ENCODE measurements around the gene ZNF224.

The ZNF224 gene

GRCh38 chr19:44076325-44076724, 17.8 kb upstream of the ZNF224 start:
- no peak overlapping the region for H2AFZ ChIP-seq (ENCODE audit: low read depth, low read length)
- H3K4me1 ChIP-seq (ENCODE audit: insufficient read depth, low read length): peaks cover 25% of the 10 kb centered on the region
- no peaks in the 10 kb centered on the region for H4K20me1 ChIP-seq (ENCODE audit: insufficient read depth, low read length)
- TF ChIP-seq CTCF (IDR thresholded peaks at IDR 0.05; ENCODE audit: borderline replicate concordance, extremely low read depth, low read length, poor library complexity, severe bottlenecking) (no peak), EZH2 (IDR thresholded peaks at IDR 0.05; ENCODE audit: borderline replicate concordance, low read depth, low read length, severe bottlenecking) (no peak)
- no peak for DNase-seq
- peaks cover 36% of the 10 kb centered on the region for H3K36me3 ChIP-seq (ENCODE audit: insufficient read depth, low read length)
- H3K9me3 ChIP-seq (ENCODE audit: insufficient read depth, low read length, severe bottlenecking): no peaks in the 10 kb centered on the region
- H3K27me3 ChIP-seq (ENCODE audit: insufficient read depth, low read length, poor library complexity): no peaks in the 10 kb centered on the region
- H3K79me2 ChIP-seq (ENCODE audit: insufficient read depth, low read length): peaks cover 26% of the 10 kb centered on the region
- no peak overlapping the region for H3K9ac ChIP-seq (ENCODE audit: low read depth, low read length)
- H3K4me2 ChIP-seq (ENCODE audit: insufficient read depth, low read length): no peak overlapping the region
- ATAC-seq (ENCODE audit: insufficient read depth, low read depth): no peak
- H3K27ac ChIP-seq (ENCODE audit: low read length): no peak overlapping the region
- H3K4me3 ChIP-seq (ENCODE audit: low read depth in 1 of 2, low read length in 2 of 2): no peak overlapping the region

GRCh38 chr19:44092108-44092507, 2.1 kb upstream of the ZNF224 start:
- peaks cover 24% of the 10 kb centered on the region for H3K4me1 ChIP-seq (ENCODE audit: insufficient read depth, low read length)
- no peak overlapping the region for H3K9ac ChIP-seq (ENCODE audit: low read depth, low read length)
- no peaks in the 10 kb centered on the region for H3K27me3 ChIP-seq (ENCODE audit: insufficient read depth, low read length, poor library complexity)
- no peaks in the 10 kb centered on the region for H3K9me3 ChIP-seq (ENCODE audit: insufficient read depth, low read length, severe bottlenecking)
- peaks cover 13% of the 10 kb centered on the region for H3K36me3 ChIP-seq (ENCODE audit: insufficient read depth, low read length)
- ATAC-seq (ENCODE audit: insufficient read depth, low read depth) (no peak), DNase-seq (no peak)
- no peak overlapping the region for H2AFZ ChIP-seq (ENCODE audit: low read depth, low read length)
- TF ChIP-seq EZH2 (IDR thresholded peaks at IDR 0.05; ENCODE audit: borderline replicate concordance, low read depth, low read length, severe bottlenecking): no peak
- TF ChIP-seq CTCF (IDR thresholded peaks at IDR 0.05; ENCODE audit: borderline replicate concordance, extremely low read depth, low read length, poor library complexity, severe bottlenecking): no peak
- H4K20me1 ChIP-seq (ENCODE audit: insufficient read depth, low read length): no peaks in the 10 kb centered on the region
- H3K27ac ChIP-seq (ENCODE audit: low read length): no peak overlapping the region
- H3K79me2 ChIP-seq (ENCODE audit: insufficient read depth, low read length): peaks cover 29% of the 10 kb centered on the region
- H3K4me3 ChIP-seq (ENCODE audit: low read depth in 1 of 2, low read length in 2 of 2): no peak overlapping the region
- H3K4me2 ChIP-seq (ENCODE audit: insufficient read depth, low read length): no peak overlapping the region

- DNase-seq (no peak), ATAC-seq (ENCODE audit: insufficient read depth, low read depth) (no peak)
- H3K36me3 ChIP-seq (ENCODE audit: insufficient read depth, low read length): peaks cover 58% of the 10 kb centered on the region
- H3K27ac ChIP-seq (ENCODE audit: low read length): no peak overlapping the region
- no peak overlapping the region for H3K4me2 ChIP-seq (ENCODE audit: insufficient read depth, low read length)
- TF ChIP-seq CTCF (IDR thresholded peaks at IDR 0.05; ENCODE audit: borderline replicate concordance, extremely low read depth, low read length, poor library complexity, severe bottlenecking) (no peak), EZH2 (IDR thresholded peaks at IDR 0.05; ENCODE audit: borderline replicate concordance, low read depth, low read length, severe bottlenecking) (no peak)
- H3K4me3 ChIP-seq (ENCODE audit: low read depth in 1 of 2, low read length in 2 of 2): no peak overlapping the region
- no peaks in the 10 kb centered on the region for H4K20me1 ChIP-seq (ENCODE audit: insufficient read depth, low read length)
- H3K4me1 ChIP-seq (ENCODE audit: insufficient read depth, low read length): peaks cover 13% of the 10 kb centered on the region
- H2AFZ ChIP-seq (ENCODE audit: low read depth, low read length): no peak overlapping the region
- no peaks in the 10 kb centered on the region for H3K27me3 ChIP-seq (ENCODE audit: insufficient read depth, low read length, poor library complexity)
- no peaks in the 10 kb centered on the region; the same call in 1 of the 2 replicates for H3K79me2 ChIP-seq (ENCODE audit: insufficient read depth, low read length)
- H3K9ac ChIP-seq (ENCODE audit: low read depth, low read length): no peak overlapping the region
- H3K9me3 ChIP-seq (ENCODE audit: insufficient read depth, low read length, severe bottlenecking): peaks cover 21% of the 10 kb centered on the region
Measured at GRCh38 chr19:44107751-44108150, 13.6 kb downstream of the ZNF224 start.

- Histone ChIP-seq H3K9ac (ENCODE audit: low read depth, low read length) (no peak overlapping the region), H2AFZ (ENCODE audit: low read depth, low read length) (no peak overlapping the region), H3K27me3 (ENCODE audit: insufficient read depth, low read length, poor library complexity) (no peaks in the 10 kb centered on the region), H3K9me3 (ENCODE audit: insufficient read depth, low read length, severe bottlenecking) (peaks cover 21% of the 10 kb centered on the region), H3K4me3 (ENCODE audit: low read depth in 1 of 2, low read length in 2 of 2) (no peak overlapping the region), H3K79me2 (ENCODE audit: insufficient read depth, low read length) (peaks cover 12% of the 10 kb centered on the region), H4K20me1 (ENCODE audit: insufficient read depth, low read length) (no peaks in the 10 kb centered on the region), H3K4me1 (ENCODE audit: insufficient read depth, low read length) (peaks cover 22% of the 10 kb centered on the region), H3K4me2 (ENCODE audit: insufficient read depth, low read length) (no peak overlapping the region), H3K27ac (ENCODE audit: low read length) (no peak overlapping the region), H3K36me3 (ENCODE audit: insufficient read depth, low read length) (peaks cover 42% of the 10 kb centered on the region)
- ATAC-seq (ENCODE audit: insufficient read depth, low read depth) (no peak), DNase-seq (no peak)
- no peak for TF ChIP-seq EZH2 (IDR thresholded peaks at IDR 0.05; ENCODE audit: borderline replicate concordance, low read depth, low read length, severe bottlenecking)
- no peak for TF ChIP-seq CTCF (IDR thresholded peaks at IDR 0.05; ENCODE audit: borderline replicate concordance, extremely low read depth, low read length, poor library complexity, severe bottlenecking)
Measured at GRCh38 chr19:44109458-44109857, 15.3 kb downstream of the ZNF224 start.
